SH-SY5Y (cell line): Measurements from ENCODE around the gene BUB1.

Experiments used
- GATA2 ChIP-seq: IDR thresholded peaks from 2 replicates; pipeline ENCODE4 v1.6.1; 2011; ENCODE audit warnings: mild to moderate bottlenecking, low read depth, low read length
- GATA3 ChIP-seq: IDR thresholded peaks from 2 replicates; pipeline ENCODE4 v1.6.1; 2011; ENCODE audit warnings: low read depth, mild to moderate bottlenecking, low read length, moderate library complexity

GRCh38 chr2:110638952-110639695, 38.7 kb downstream of the BUB1 start:
- no peak for TF ChIP-seq GATA3
- no peak for TF ChIP-seq GATA2
